ENCODE data around the gene DYNC2H1. TPM values are rescaled to one million over a fixed set of nuclear protein-coding genes. Genes with fewer than 3 reads are reported as not detected.
A peak's percentile ranks its signal among the peaks of the same experiment; 100 is the strongest.

Gene DYNC2H1
- total RNA-seq, 1 experiment from 2014 or later = 7.7 TPM

GRCh38 chr11:103453126-103453525 is 343.9 kb downstream of the DYNC2H1 start:
- no peak for DNase-seq (ENCODE audit: low spot score)

DNA sequence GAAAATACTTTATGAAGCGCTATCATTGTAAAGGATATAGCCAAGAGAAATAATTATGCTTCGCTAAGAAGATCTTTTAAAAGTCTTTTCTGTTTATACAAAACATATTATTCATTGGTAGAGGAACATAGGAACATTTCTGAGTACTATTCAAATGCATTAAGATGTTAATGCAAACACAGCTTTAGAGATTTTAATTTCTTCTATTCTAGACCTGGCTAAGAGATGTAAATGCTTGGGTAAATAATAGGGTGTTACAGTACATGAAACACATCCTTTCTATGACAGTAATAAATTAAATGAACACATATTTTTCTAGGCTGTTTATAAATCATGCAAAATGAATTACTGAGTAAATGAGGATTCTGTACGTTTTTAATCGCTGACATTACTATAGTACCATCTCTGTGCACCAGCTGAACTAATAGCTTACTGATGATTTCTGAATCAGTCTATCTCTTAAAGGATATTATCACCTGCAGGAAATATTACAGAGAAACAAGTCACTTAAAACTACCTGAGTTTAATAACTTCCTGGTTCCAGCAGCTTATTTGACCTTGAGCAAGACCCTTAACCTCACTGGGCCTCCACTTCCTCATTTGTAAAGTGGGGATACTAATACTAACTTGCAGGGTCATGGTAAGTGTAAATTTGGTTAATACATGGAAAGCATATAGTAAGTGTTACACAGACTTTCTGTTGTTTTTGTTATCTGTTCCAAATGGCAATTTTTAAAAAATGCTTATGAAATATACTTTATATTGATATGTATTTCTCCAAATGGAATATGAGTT is 344.9 kb downstream of the DYNC2H1 start:
- no peak for DNase-seq (ENCODE audit: low spot score)

DNA sequence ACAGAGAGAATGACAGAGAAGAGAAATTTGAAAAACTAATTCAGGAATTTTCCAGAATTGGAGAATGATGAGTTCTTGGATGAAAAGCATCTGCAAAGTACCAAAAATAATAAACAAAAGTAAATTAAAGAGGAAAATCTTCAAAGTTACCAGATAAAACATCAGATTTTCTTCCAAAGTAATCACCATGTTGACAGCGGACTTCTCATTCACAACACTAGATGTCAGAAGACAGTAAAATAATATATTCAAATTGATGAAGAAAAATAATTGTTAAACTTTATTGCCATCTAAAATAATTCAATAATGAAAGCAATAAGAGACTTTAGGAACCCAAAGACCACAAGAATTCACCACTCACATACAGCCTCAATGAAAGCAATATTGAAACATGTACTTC is 355.2 kb downstream of the DYNC2H1 start:
- DNase-seq (ENCODE audit: low spot score) = no peak

DNA sequence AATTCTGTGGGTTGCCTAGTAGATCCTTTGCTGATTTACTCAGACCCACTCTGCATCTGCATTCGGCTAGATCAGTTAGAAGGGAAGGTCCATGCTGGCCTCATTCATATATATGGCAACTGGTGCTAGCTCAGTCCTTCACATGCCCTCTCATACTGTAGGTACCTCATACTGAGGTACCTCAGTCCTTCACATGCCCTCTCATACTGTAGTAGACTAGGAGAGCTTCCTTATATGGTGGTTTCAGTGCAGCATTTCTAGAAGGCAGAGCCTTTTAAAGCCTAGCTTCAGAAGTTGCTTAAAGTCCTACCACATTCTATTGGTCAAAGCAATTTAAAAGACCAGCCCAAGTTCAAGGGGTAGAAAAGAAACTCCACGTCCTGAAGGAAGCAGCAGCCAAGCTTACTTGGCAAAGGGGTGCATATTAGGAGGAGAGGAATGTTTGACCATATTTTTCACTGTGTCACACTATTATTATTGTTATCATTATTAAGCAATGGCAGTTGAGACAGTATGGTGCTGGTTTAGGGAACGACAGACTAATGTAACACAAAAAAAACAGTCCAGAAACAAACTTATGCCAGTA is 356.4 kb downstream of the DYNC2H1 start:
- no peak for DNase-seq (ENCODE audit: low spot score)

DNA sequence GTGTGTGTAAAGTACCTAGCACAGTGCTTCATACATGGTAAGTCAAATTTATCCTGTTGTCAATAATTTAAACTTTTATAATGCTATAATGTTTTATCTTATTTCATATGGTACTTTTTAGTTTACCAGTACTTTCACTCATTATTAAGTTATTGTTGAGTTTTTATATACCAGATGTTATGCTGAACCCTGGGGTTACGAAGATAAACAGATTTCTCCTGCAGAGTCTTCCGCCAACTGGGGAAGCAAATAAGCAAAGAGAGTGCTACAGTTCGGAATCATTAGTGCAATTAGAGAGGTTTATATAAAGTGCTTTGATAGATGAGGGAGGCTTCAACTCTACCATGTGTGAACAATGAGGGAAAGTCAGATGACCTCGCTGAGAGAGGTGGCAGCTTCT is 362.3 kb downstream of the DYNC2H1 start:
- DNase-seq (ENCODE audit: low spot score) = no peak

DNA sequence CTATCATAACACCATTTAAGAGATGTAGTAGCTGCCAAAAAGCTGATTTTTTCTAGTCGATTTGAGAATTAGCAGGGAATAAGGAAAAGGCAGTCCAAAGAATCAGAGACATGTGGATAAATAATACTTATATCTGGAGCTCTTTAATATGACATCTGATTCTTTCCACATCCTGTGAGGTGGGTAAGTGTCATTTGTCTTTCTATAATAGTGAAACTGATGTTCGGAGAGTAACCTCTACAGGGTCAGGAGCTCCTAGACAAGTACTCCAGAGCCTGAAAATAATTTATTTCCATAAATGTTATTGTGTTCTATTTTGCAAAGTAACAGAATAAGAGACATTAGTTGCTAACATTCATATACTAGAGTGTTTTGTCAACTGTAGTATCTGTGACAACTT is 367.6 kb downstream of the DYNC2H1 start:
- DNase-seq (ENCODE audit: low spot score) = no peak

DNA sequence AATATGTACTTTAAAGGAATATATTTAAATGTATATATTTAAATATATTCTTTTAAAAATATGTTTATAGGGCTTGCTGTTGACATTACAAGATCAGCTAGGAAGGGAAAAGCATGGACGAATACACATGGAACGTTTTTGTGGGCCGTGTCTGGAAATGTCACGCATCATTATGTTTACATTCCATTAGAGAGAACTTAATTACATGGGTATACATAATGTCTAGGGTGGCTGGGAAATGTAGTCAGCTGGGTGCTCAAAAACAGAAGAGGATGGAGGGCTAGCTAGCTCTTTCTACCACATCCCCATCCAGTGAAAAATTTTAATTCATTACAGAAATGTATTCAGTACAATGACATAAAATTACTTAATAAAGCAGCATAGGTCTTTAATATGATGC is 371.2 kb downstream of the DYNC2H1 start:
- no peak for DNase-seq (ENCODE audit: low spot score)

GRCh38 chr11:103483996-103484395 is 374.8 kb downstream of the DYNC2H1 start:
- DNase-seq (ENCODE audit: low spot score) = no peak

- no peak for DNase-seq (ENCODE audit: low spot score)
These were observed 375.3 kb downstream of the DYNC2H1 start for GRCh38 chr11:103484545-103484944.

- DNase-seq (ENCODE audit: low spot score) = no peak
These were observed 377.4 kb downstream of the DYNC2H1 start for GRCh38 chr11:103486604-103487003.

DNA sequence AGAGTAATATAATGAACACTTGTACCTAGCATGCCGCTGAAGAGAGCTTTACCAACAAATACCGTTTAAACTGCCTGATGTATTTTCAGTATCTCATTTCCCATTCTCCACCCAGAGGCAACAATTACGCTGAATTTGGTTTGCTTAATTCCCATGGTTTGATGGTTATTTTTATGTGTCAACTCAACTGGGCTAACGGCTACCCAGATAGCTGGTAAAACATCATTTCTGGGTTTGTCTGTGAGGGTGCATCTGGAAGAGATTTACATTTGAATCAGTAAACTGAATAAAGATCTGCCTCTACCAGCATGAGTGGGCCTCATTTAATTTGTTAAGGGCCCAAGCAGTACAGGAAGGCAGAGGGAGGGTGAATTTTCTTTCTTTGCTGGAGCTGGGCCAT is 377.9 kb downstream of the DYNC2H1 start:
- no peak for DNase-seq (ENCODE audit: low spot score)

GRCh38 chr11:103488031-103488461 is 378.8 kb downstream of the DYNC2H1 start:
- DNase-seq (ENCODE audit: low spot score) = peak; percentile 9

DNA sequence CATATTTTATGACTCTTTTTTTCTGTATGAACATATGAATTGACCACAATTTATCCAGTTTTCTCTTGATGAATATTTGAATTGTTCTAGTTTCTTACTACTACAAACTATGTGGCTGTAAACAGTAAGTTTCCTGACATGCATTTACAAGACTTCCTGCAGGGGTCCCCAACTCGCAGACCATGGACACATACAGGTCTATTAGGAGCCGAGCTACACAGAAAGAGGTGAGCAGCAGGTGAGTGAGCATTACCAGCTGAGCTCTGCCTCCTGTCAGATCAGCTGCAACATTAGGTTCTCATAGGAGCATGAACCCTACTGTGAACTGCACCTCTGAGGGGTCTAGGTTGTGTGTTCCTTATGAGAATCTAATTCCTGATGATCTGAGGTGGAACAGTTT is 379.4 kb downstream of the DYNC2H1 start:
- no peak for DNase-seq (ENCODE audit: low spot score)

DNA sequence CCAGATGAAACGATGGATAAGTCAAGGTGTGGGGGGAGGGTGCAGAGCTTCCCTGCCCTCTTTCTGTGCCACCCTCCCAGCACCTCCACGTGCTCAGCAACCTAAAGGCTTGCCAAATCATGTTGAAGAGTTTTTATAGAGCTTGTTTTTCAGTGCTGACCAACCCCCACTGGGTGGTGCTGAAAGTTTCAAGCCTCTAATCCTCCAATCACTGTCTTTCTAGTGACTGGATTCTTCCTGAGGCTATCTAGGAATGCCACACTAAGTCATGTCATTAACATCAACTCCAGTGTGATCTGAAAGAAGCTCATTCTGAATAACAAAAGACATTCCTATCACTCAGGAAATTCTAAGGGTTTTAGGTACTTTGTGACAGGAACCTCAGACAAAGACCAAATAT is 382.6 kb downstream of the DYNC2H1 start:
- no peak for DNase-seq (ENCODE audit: low spot score)

GRCh38 chr11:103494491-103494890 is 385.3 kb downstream of the DYNC2H1 start:
- DNase-seq (ENCODE audit: low spot score) = no peak

- no peak for DNase-seq (ENCODE audit: low spot score)
These were observed 388.0 kb downstream of the DYNC2H1 start for GRCh38 chr11:103497268-103497667.

- peak; percentile 8 for DNase-seq (ENCODE audit: low spot score)
These were observed 390.6 kb downstream of the DYNC2H1 start for GRCh38 chr11:103499710-103500340.

GRCh38 chr11:103515283-103515682 is 406.1 kb downstream of the DYNC2H1 start:
- DNase-seq (ENCODE audit: low spot score) = no peak

GRCh38 chr11:103520792-103521191 is 411.6 kb downstream of the DYNC2H1 start:
- no peak for DNase-seq (ENCODE audit: low spot score)

GRCh38 chr11:103525069-103525468 is 415.8 kb downstream of the DYNC2H1 start:
- peak; percentile 18 for DNase-seq (ENCODE audit: low spot score)

- DNase-seq (ENCODE audit: low spot score) = no peak
These were observed 418.8 kb downstream of the DYNC2H1 start for GRCh38 chr11:103528046-103528445.

GRCh38 chr11:103528596-103528995 is 419.4 kb downstream of the DYNC2H1 start:
- no peak for DNase-seq (ENCODE audit: low spot score)

DNA sequence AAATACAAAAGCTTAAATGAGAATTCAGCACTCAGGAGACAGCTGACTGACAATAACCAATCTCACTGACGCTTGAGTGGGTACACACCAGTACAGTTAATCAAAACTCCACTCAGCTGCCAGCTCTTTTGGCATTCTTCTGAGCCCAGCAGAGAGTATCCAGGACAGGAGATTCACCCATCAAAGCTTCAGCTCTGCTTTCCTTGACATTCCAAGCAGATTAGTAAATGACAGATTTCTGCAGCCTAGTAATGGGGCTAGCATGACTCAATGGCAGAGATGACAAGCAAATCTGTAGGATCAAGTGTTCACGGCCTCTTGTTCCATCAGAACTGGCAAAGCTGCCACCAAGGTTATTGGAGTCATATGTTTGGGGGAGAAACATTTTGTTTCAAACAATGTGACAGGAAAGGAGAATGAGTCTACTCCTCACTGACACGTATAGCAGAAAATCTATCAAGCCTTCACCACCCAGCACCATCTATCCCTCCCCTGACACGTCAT is 420.0 kb downstream of the DYNC2H1 start:
- peak; percentile 82 for DNase-seq (ENCODE audit: low spot score)
